Esophagus squamous epithelium (tissue), 5 donors: ENCODE results near the gene SPRYD3. TPM values are rescaled to one million over a fixed set of nuclear protein-coding genes. Genes with fewer than 3 reads are reported as not detected.

Experiments
- DNase-seq: peaks from one replicate; lab custom pipeline; 2025; lab: John Stamatoyannopoulos, UW
- H3K27ac ChIP-seq, 4 donors: fragments of 200-600 bp; sonication (generic); one replicate each; pipeline ENCODE4 v1.5.1; 2016 to 2019; ENCODE audit warnings: mild to moderate bottlenecking in 1 of 4
- H3K27me3 ChIP-seq, 4 donors: fragments of 200-600 bp; sonication (generic); 1 replicate in 3 of 4; 2 replicates in 1 of 4; pipeline versions ENCODE4 v1.5.1 to v1.6.0; 2017 to 2021; ENCODE audit warnings: antibody characterized with exemption in 1 of 4
- H3K36me3 ChIP-seq, 3 donors: fragments of 200-600 bp; sonication (generic); one replicate each; pipeline ENCODE4 v1.5.1; 2016 to 2019
- H3K4me1 ChIP-seq, 3 donors: fragments of 200-600 bp; sonication (generic); one replicate each; pipeline ENCODE4 v1.5.1; 2017 to 2019
- H3K4me3 ChIP-seq, 4 donors: fragments of 200-600 bp; sonication (generic); 1 replicate in 3 of 4; 2 replicates in 1 of 4; pipeline ENCODE4 v1.5.1; 2016 to 2019; ENCODE audit warnings: mild to moderate bottlenecking in 2 of 4, moderate library complexity in 1 of 4
- H3K9me3 ChIP-seq, 3 donors: fragments of 200-600 bp; sonication (generic); one replicate each; pipeline ENCODE4 v1.5.1; 2016 to 2019
- CTCF ChIP-seq, 6 experiments: fragments of 450-650 bp in 4 of 6; fragments of 200-600 bp in 2 of 6; sonication (generic) in 2 of 6; IDR thresholded peaks; one replicate each; pipeline ENCODE4 v1.5.1; 2016 to 2019; ENCODE audit warnings: antibody characterized with exemption in 6 of 6, mild to moderate bottlenecking in 4 of 6, moderate library complexity in 4 of 6
- POLR2A ChIP-seq, 4 donors: fragments of 450-650 bp; IDR thresholded peaks; one replicate each; pipeline ENCODE4 v1.6.1; 2017; ENCODE audit warnings: antibody characterized with exemption in 4 of 4, mild to moderate bottlenecking in 4 of 4, moderate library complexity in 3 of 4
- WGBS, 2 donors: methylation state at CpG; one replicate each; pipeline ENCODE4 v1.1.5; 2018; 5-methylcytosine and 5-hydroxymethylcytosine counted together
- intact Hi-C: fragments of 100-400 bp; cut with DNase I; formaldehyde crosslinking; loops from one replicate; pipeline ENCODE4 v1.15.0; 2022
- total RNA-seq, 4 donors: library from RNA; depleted of rRNA; stranded (reverse); fragments of >200 nt; gene quantifications; one replicate each; pipeline ENCODE4 v1.1.0, GENCODE V29; 2016
- donor health status: DM: yes; HTN: yes; CAD: no.

SPRYD3 gene
- total RNA-seq, 4 donors from 2014 or later = 28.2 to 41.4 (median 29.2) TPM

GRCh38 chr12:53058674-53059433, 20.3 kb downstream of the SPRYD3 start:
- H3K4me3 ChIP-seq = no peak overlapping the region
- H3K27ac ChIP-seq = peak overlapping the region in 2 of 4 donors; percentile 6 to 81
- intact Hi-C loops = no loop called here
- H3K36me3 ChIP-seq = peaks cover 0 to 89% (median 20%) of the 10 kb centered on the region in 3 donors
- TF ChIP-seq POLR2A (IDR thresholded peaks at IDR 0.05) (no peak), CTCF (IDR thresholded peaks at IDR 0.05) (no peak)
- no peak for DNase-seq
- no peaks in the 10 kb centered on the region for H3K27me3 ChIP-seq
- WGBS, 2 donors = 67 to 78% methylated on average over 7 to 9 of the region's 35 CpGs
- H3K9me3 ChIP-seq = no peaks in the 10 kb centered on the region
- peaks cover 3 to 89% (median 51%) of the 10 kb centered on the region in 3 donors for H3K4me1 ChIP-seq

DNA sequence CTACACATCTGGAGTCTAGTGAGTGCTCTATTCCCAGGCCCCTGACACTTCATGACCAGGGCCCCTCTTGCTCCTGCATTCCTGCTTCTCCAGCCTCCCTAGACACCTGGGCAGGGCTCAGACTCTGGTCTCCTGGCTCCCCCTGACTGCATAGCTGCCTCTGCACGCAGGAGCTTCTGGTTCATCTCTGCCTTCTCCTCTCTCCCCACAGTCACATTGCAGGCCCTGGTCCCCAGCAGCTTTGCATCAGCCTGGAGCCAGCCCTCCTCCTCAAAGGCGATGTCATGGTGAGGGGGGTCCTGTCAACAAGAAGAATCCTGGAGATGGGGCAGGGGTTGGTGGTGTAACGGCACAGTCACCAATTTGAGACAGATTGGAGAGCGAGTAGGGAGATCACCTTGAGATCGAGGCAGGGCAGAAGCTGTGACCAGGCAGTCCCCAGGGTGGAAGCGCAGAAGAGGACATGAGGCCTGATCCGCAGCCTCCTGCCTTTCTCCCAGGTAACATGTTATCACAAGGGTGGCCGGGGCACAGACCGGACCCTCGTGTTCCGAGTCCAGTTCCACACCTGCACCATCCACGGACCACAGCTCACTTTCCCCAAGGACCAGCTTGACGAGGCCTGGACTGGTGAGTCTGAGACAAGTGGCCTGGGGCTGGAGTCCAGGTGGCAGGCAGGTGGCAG, 21.2 kb downstream of the SPRYD3 start:
- intact Hi-C loops = no loop called here
- Histone ChIP-seq H3K4me3 (no peak overlapping the region), H3K36me3 (peaks cover 0 to 80% (median 20%) of the 10 kb centered on the region in 3 donors), H3K9me3 (no peaks in the 10 kb centered on the region), H3K27ac (peak overlapping the region in 2 of 4 donors; percentile 6 to 81), H3K4me1 (peaks cover 12 to 89% (median 50%) of the 10 kb centered on the region in 3 donors), H3K27me3 (no peaks in the 10 kb centered on the region)
- TF ChIP-seq POLR2A (IDR thresholded peaks at IDR 0.05) = no peak
- no peak for TF ChIP-seq CTCF (IDR thresholded peaks at IDR 0.05)
- DNase-seq = no peak
- 77 to 86% methylated on average over 6 to 7 of the region's 13 CpGs for WGBS, 2 donors

- no peaks in the 10 kb centered on the region for H3K27me3 ChIP-seq
- 79 to 88% methylated on average over 6 to 7 of the region's 7 CpGs for WGBS, 2 donors
- peaks cover 0 to 70% (median 20%) of the 10 kb centered on the region in 3 donors for H3K36me3 ChIP-seq
- peak overlapping the region in 2 of 4 donors; percentile 81 to 96 for H3K27ac ChIP-seq
- no peaks in the 10 kb centered on the region for H3K9me3 ChIP-seq
- H3K4me1 ChIP-seq = peaks cover 20 to 89% (median 51%) of the 10 kb centered on the region in 3 donors
- TF ChIP-seq POLR2A (IDR thresholded peaks at IDR 0.05) (no peak), CTCF (IDR thresholded peaks at IDR 0.05) (no peak)
- no peak overlapping the region for H3K4me3 ChIP-seq
- intact Hi-C loops = no loop called here
- DNase-seq = no peak
Observed at GRCh38 chr12:53056901-53057300, 22.3 kb downstream of the SPRYD3 start.

DNA sequence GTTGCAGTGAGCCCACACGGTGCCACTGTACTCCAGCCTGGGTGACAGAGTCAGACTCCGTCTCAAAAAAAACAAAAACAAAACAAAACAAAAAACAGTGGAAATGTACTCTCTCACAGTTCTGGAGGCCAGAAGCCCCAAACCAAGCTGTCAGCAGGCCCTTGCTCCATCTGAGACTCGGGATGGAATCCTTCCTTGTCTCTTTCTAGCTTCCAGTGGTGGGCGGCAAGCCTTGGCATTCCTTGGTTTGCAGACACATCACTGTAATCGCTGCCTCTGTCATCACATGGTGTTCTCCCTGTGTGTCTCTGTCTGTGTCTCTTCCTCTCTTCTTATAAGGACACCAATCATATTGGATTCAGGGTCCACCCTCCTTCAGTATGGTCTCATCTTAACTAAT, 22.9 kb downstream of the SPRYD3 start:
- TF ChIP-seq CTCF (IDR thresholded peaks at IDR 0.05) = no peak

More for the DNA sequence above, 22.9 kb downstream of the SPRYD3 start:
- peak overlapping the region in 1 of 4 donors; percentile 96 for H3K27ac ChIP-seq
- intact Hi-C loops = no loop called here
- H3K27me3 ChIP-seq = no peaks in the 10 kb centered on the region
- no peak for DNase-seq
- H3K4me1 ChIP-seq = peaks cover 20 to 89% (median 45%) of the 10 kb centered on the region in 3 donors
- no peaks in the 10 kb centered on the region for H3K9me3 ChIP-seq
- no peak overlapping the region for H3K4me3 ChIP-seq
- peaks cover 0 to 64% (median 20%) of the 10 kb centered on the region in 3 donors for H3K36me3 ChIP-seq
- 62 to 67% methylated on average over 5 of the region's 5 CpGs for WGBS, 2 donors
